Left ventricle myocardium inferior (tissue), 1 donor: ENCODE results near the gene SLC13A2. TPM values are rescaled to one million over a fixed set of nuclear protein-coding genes. Genes with fewer than 3 reads are reported as not detected.
"Not testable (repeated sequence)": the region's sequence is repeated elsewhere in the genome, so short reads cannot be mapped to it uniquely, and the experiment has no call there.

Experiments used
- DNase-seq: peaks from one replicate; pipeline ENCODE4 v3.0.0-alpha.2; 2020
- H3K27ac ChIP-seq: fragments of 200-600 bp; replicated peaks from 2 replicates; pipeline ENCODE4 v1.8.0; 2021
- H3K27me3 ChIP-seq: fragments of 200-600 bp; 2 replicates; pipeline ENCODE4 v1.8.0; 2021; ENCODE audit warnings: low read depth
- H3K36me3 ChIP-seq: fragments of 200-600 bp; 2 replicates; pipeline ENCODE4 v1.8.0; 2021
- H3K4me1 ChIP-seq: fragments of 200-600 bp; 2 replicates; pipeline ENCODE4 v1.8.0; 2021
- H3K4me3 ChIP-seq: fragments of 200-600 bp; 2 replicates; pipeline ENCODE4 v1.8.0; 2021; ENCODE audit warnings: mild to moderate bottlenecking, moderate library complexity
- H3K9me3 ChIP-seq: fragments of 200-600 bp; replicated peaks from 2 replicates; pipeline ENCODE4 v1.8.0; 2021
- CTCF ChIP-seq: fragments of 200-600 bp; IDR thresholded peaks from 2 replicates; pipeline ENCODE4 v1.8.0; 2021; ENCODE audit warnings: antibody characterized with exemption, mild to moderate bottlenecking, borderline replicate concordance
- intact Hi-C: fragments of 100-400 bp; cut with micrococcal nuclease; formaldehyde crosslinking; loops from one replicate; pipeline ENCODE4 v1.11.0; 2022
- total RNA-seq: library from RNA; stranded (reverse); fragmentation: NEBNext Ultra II Directional; extraction: Animal tissue kit (Norgen Biotek cat#: 25700); gene quantifications from one replicate; pipeline ENCODE4 v1.2.1, GENCODE V29; 2021
- donor health status: DM: no; HTN: yes; CAD: no; lungs with severe emphysema.

The SLC13A2 gene
- total RNA-seq, 1 donor from 2014 or later = not detected

GRCh38 chr17:28443901-28444638 is 29.4 kb upstream of the SLC13A2 start:
- DNase-seq = no peak
- H3K9me3 ChIP-seq = peaks cover 10% of the 10 kb centered on the region
- intact Hi-C loops = no loop called here
- no peak overlapping the region for H3K4me3 ChIP-seq
- no peaks in the 10 kb centered on the region for H3K36me3 ChIP-seq
- H3K4me1 ChIP-seq = no peaks in the 10 kb centered on the region
- peaks cover 49% of the 10 kb centered on the region for H3K27me3 ChIP-seq
- H3K27ac ChIP-seq = no peak overlapping the region
- no peak for TF ChIP-seq CTCF

GRCh38 chr17:28446716-28447395 is 26.6 kb upstream of the SLC13A2 start:
- no peaks in the 10 kb centered on the region for H3K36me3 ChIP-seq
- intact Hi-C loops = no loop called here
- H3K4me1 ChIP-seq = no peaks in the 10 kb centered on the region
- no peak for TF ChIP-seq CTCF
- no peak overlapping the region for H3K27ac ChIP-seq
- H3K9me3 ChIP-seq = peaks cover 19% of the 10 kb centered on the region
- peaks cover 28% of the 10 kb centered on the region for H3K27me3 ChIP-seq
- H3K4me3 ChIP-seq = no peak overlapping the region
- DNase-seq = no peak

GRCh38 chr17:28447396-28447760 is 26.1 kb upstream of the SLC13A2 start:
- peaks cover 20% of the 10 kb centered on the region for H3K9me3 ChIP-seq
- no peaks in the 10 kb centered on the region for H3K36me3 ChIP-seq
- H3K27ac ChIP-seq = no peak overlapping the region
- no peak for DNase-seq
- no peak for TF ChIP-seq CTCF
- H3K4me3 ChIP-seq = no peak overlapping the region
- no peaks in the 10 kb centered on the region for H3K4me1 ChIP-seq
- intact Hi-C loops = no loop called here
- peaks cover 23% of the 10 kb centered on the region for H3K27me3 ChIP-seq

GRCh38 chr17:28449859-28450258 is 23.6 kb upstream of the SLC13A2 start:
- H3K27ac ChIP-seq = no peak overlapping the region
- no peaks in the 10 kb centered on the region for H3K36me3 ChIP-seq

GRCh38 chr17:28457890-28458289 is 15.6 kb upstream of the SLC13A2 start:
- no peak for DNase-seq
- no peaks in the 10 kb centered on the region for H3K36me3 ChIP-seq
- intact Hi-C loops = no loop called here
- no peak overlapping the region for H3K27ac ChIP-seq
- H3K4me3 ChIP-seq = no peak overlapping the region
- TF ChIP-seq CTCF = no peak
- peaks cover under 1% of the 10 kb centered on the region for H3K9me3 ChIP-seq
- H3K4me1 ChIP-seq = no peaks in the 10 kb centered on the region
- H3K27me3 ChIP-seq = peaks cover 7% of the 10 kb centered on the region

More at GRCh38 chr17:28449859-28450258, 23.6 kb upstream of the SLC13A2 start:
- intact Hi-C loops = no loop called here
- H3K4me1 ChIP-seq = no peaks in the 10 kb centered on the region
- no peak for TF ChIP-seq CTCF
- H3K4me3 ChIP-seq = no peak overlapping the region
- H3K27me3 ChIP-seq = peaks cover 9% of the 10 kb centered on the region
- peaks cover 22% of the 10 kb centered on the region for H3K9me3 ChIP-seq
- no peak for DNase-seq

- H3K9me3 ChIP-seq, intact Hi-C loops, H3K4me3 ChIP-seq, H3K27ac ChIP-seq, DNase-seq, H3K4me1 ChIP-seq, H3K36me3 ChIP-seq: not testable (repeated sequence)
- peaks cover 17% of the 10 kb centered on the region for H3K27me3 ChIP-seq
These were observed 14.6 kb upstream of the SLC13A2 start for GRCh38 chr17:28458881-28459280.
